ENCODE results near the gene CEP55.

- TF ChIP-seq POLR2AphosphoS5 (IDR thresholded peaks at IDR 0.05; ENCODE audit: low read depth) (no peak), CTCF (IDR thresholded peaks at IDR 0.05; ENCODE audit: insufficient read depth, low read length) (no peak), SPI1 (IDR thresholded peaks at IDR 0.05; ENCODE audit: borderline replicate concordance, low read depth) (no peak)
- TF ChIP-seq, protein P1, sequence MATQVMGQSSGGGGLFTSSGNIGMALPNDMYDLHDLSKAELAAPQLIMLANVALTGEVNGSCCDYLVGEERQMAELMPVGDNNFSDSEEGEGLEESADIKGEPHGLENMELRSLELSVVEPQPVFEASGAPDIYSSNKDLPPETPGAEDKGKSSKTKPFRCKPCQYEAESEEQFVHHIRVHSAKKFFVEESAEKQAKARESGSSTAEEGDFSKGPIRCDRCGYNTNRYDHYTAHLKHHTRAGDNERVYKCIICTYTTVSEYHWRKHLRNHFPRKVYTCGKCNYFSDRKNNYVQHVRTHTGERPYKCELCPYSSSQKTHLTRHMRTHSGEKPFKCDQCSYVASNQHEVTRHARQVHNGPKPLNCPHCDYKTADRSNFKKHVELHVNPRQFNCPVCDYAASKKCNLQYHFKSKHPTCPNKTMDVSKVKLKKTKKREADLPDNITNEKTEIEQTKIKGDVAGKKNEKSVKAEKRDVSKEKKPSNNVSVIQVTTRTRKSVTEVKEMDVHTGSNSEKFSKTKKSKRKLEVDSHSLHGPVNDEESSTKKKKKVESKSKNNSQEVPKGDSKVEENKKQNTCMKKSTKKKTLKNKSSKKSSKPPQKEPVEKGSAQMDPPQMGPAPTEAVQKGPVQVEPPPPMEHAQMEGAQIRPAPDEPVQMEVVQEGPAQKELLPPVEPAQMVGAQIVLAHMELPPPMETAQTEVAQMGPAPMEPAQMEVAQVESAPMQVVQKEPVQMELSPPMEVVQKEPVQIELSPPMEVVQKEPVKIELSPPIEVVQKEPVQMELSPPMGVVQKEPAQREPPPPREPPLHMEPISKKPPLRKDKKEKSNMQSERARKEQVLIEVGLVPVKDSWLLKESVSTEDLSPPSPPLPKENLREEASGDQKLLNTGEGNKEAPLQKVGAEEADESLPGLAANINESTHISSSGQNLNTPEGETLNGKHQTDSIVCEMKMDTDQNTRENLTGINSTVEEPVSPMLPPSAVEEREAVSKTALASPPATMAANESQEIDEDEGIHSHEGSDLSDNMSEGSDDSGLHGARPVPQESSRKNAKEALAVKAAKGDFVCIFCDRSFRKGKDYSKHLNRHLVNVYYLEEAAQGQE (IDR thresholded peaks at IDR 0.05; ENCODE audit: insufficient replicate concordance, low read depth), result no peak
Observed at GRCh38 chr10:93475227-93475626, 21.2 kb upstream of the CEP55 start.

Data from HL-60 (cell line).